Tibial artery (tissue), 4 donors: Measurements from ENCODE around the gene PRSS21.

Source experiments
- DNase-seq, 2 donors: peaks; one replicate each; pipeline ENCODE4 v3.0.0-alpha.2; 2019
- H3K27ac ChIP-seq, 2 donors: fragments of 200-600 bp; sonication (generic) in 1 of 2; 1 replicate in 1 of 2; 2 replicates in 1 of 2; pipeline ENCODE4 v1.5.1; 2018 to 2019; ENCODE audit warnings: mild to moderate bottlenecking in 1 of 2
- H3K27me3 ChIP-seq, 2 donors: fragments of 200-600 bp; sonication (generic) in 1 of 2; one replicate each; pipeline versions ENCODE4 v1.5.1 to v1.6.0; 2016 to 2019
- H3K36me3 ChIP-seq, 3 donors: fragments of 200-600 bp; sonication (generic) in 2 of 3; one replicate each; pipeline ENCODE4 v1.5.1; 2016 to 2019; ENCODE audit warnings: mild to moderate bottlenecking in 2 of 3
- H3K4me1 ChIP-seq, 4 donors: fragments of 200-600 bp; sonication (generic) in 2 of 4; 1 replicate in 3 of 4; 2 replicates in 1 of 4; pipeline ENCODE4 v1.5.1; 2016 to 2019
- H3K4me3 ChIP-seq, 2 donors: fragments of 200-600 bp; sonication (generic) in 1 of 2; 1 replicate in 1 of 2; 2 replicates in 1 of 2; pipeline ENCODE4 v1.5.1; 2018 to 2019; ENCODE audit warnings: mild to moderate bottlenecking in 2 of 2
- H3K9me3 ChIP-seq, 3 donors: fragments of 200-600 bp; sonication (generic) in 1 of 3; one replicate each; pipeline ENCODE4 v1.5.1; 2016 to 2019
- CTCF ChIP-seq, 2 experiments: fragments of 200-600 bp in 1 of 2; fragments of 450-650 bp in 1 of 2; IDR thresholded peaks; one replicate each; pipeline ENCODE4 v1.5.1; 2017 to 2019; ENCODE audit warnings: antibody characterized with exemption in 2 of 2, mild to moderate bottlenecking in 1 of 2, moderate library complexity in 1 of 2
- intact Hi-C: fragments of 100-400 bp; cut with DNase I; formaldehyde crosslinking; loops from one replicate; pipeline ENCODE4 v1.15.0; 2023; ENCODE audit warnings: low total_unique reads

PRSS21 gene

GRCh38 chr16:2786061-2786825 is 30.8 kb upstream of the PRSS21 start:
- no peaks in the 10 kb centered on the region for H3K36me3 ChIP-seq
- DNase-seq, result no peak
- H3K9me3 ChIP-seq, result no peaks in the 10 kb centered on the region
- peaks cover 0 to 75% of the 10 kb centered on the region in 2 donors for H3K27me3 ChIP-seq
- no peak for TF ChIP-seq CTCF (IDR thresholded peaks at IDR 0.05)
- H3K27ac ChIP-seq, result no peak overlapping the region
- no peak overlapping the region for H3K4me3 ChIP-seq
- H3K4me1 ChIP-seq, result peaks cover 0 to 11% (median 7%) of the 10 kb centered on the region in 4 donors
- intact Hi-C loops, result no loop called here

GRCh38 chr16:2786826-2787151 is 30.2 kb upstream of the PRSS21 start:
- no peak for TF ChIP-seq CTCF (IDR thresholded peaks at IDR 0.05)
- Histone ChIP-seq H3K27ac (no peak overlapping the region), H3K9me3 (no peaks in the 10 kb centered on the region), H3K36me3 (no peaks in the 10 kb centered on the region), H3K4me3 (no peak overlapping the region), H3K4me1 (peaks cover 0 to 11% (median 7%) of the 10 kb centered on the region in 4 donors), H3K27me3 (peaks cover 0 to 80% of the 10 kb centered on the region in 2 donors)
- DNase-seq, result no peak
- intact Hi-C loops, result no loop called here

- H3K27ac ChIP-seq, result no peak within 1 kb of the TSS
- no peak for DNase-seq
- no peaks in the 10 kb centered on the region for H3K9me3 ChIP-seq
- TF ChIP-seq CTCF (IDR thresholded peaks at IDR 0.05), result no peak
- H3K4me3 ChIP-seq, result no peak within 1 kb of the TSS
- intact Hi-C loops, result no loop called here
- peaks cover 0 to 11% (median 7%) of the 10 kb centered on the region in 4 donors for H3K4me1 ChIP-seq
- no peaks in the 10 kb centered on the region for H3K36me3 ChIP-seq
- peaks cover 0 to 85% of the 10 kb centered on the region in 2 donors for H3K27me3 ChIP-seq
Measured at GRCh38 chr16:2787406-2787805, 29.6 kb upstream of the PRSS21 start, which contains the start of gene PRSS33. Gene PRSS33 (minus strand): TSS chr16:2787560. CDS start chr16:2786547, 1,013 bp downstream.

GRCh38 chr16:2787961-2788360 is 29.1 kb upstream of the PRSS21 start:
- H3K4me1 ChIP-seq, result peaks cover 0 to 11% (median 7%) of the 10 kb centered on the region in 4 donors
- H3K4me3 ChIP-seq, result no peak overlapping the region
- peaks cover 0 to 83% of the 10 kb centered on the region in 2 donors for H3K27me3 ChIP-seq
- intact Hi-C loops, result no loop called here
- H3K27ac ChIP-seq, result no peak overlapping the region
- no peak for DNase-seq
- no peak for TF ChIP-seq CTCF (IDR thresholded peaks at IDR 0.05)
- no peaks in the 10 kb centered on the region for H3K9me3 ChIP-seq
- H3K36me3 ChIP-seq, result no peaks in the 10 kb centered on the region

- Histone ChIP-seq H3K4me3 (no peak overlapping the region), H3K36me3 (no peaks in the 10 kb centered on the region), H3K4me1 (peaks cover 0 to 2% (median under 1%) of the 10 kb centered on the region in 4 donors), H3K27me3 (peaks cover 0 to 64% of the 10 kb centered on the region in 2 donors), H3K27ac (no peak overlapping the region), H3K9me3 (no peaks in the 10 kb centered on the region)
- no peak for TF ChIP-seq CTCF (IDR thresholded peaks at IDR 0.05)
- intact Hi-C loops, result no loop called here
- DNase-seq, result no peak
Measured at GRCh38 chr16:2790631-2791030, 26.4 kb upstream of the PRSS21 start.
